ENCODE results near the gene ANKRD60. TPM values are rescaled to one million over a fixed set of nuclear protein-coding genes. Genes with fewer than 3 reads are reported as not detected.

ANKRD60 gene
- total RNA-seq, 1 donor from 2014 or later, result not detected

GRCh38 chr20:58175425-58175824 lies 53.0 kb downstream of the ANKRD60 start:
- peaks cover 10% of the 10 kb centered on the region for H3K4me1 ChIP-seq
- peak overlapping the region; percentile 84 for H3K27ac ChIP-seq
- no peaks in the 10 kb centered on the region for H3K27me3 ChIP-seq
- intact Hi-C loops (cut with DNase I), result no loop called here
- no peaks in the 10 kb centered on the region for H3K9me3 ChIP-seq
- DNase-seq (no peak), ATAC-seq (no peak)
- no peak overlapping the region for H3K4me3 ChIP-seq
- no peaks in the 10 kb centered on the region for H3K36me3 ChIP-seq
- peak; percentile 4 for TF ChIP-seq CTCF (IDR thresholded peaks at IDR 0.05)

- Histone ChIP-seq H3K4me1 (peaks cover 7% of the 10 kb centered on the region), H3K27ac (peak overlapping the region; percentile 84), H3K4me3 (peak overlapping the region; percentile 31), H3K36me3 (no peaks in the 10 kb centered on the region), H3K9me3 (no peaks in the 10 kb centered on the region), H3K27me3 (no peaks in the 10 kb centered on the region)
- intact Hi-C loops (cut with DNase I), result no loop called here
- ATAC-seq (no peak), DNase-seq (no peak)
- TF ChIP-seq CTCF (IDR thresholded peaks at IDR 0.05), result no peak
Observed at GRCh38 chr20:58174708-58175280, 53.7 kb downstream of the ANKRD60 start.

GRCh38 chr20:58173930-58174707 lies 54.3 kb downstream of the ANKRD60 start:
- peak overlapping the region; percentile 31 for H3K4me3 ChIP-seq
- intact Hi-C loops (cut with DNase I), result no loop called here
- ATAC-seq (no peak), DNase-seq (no peak)
- no peaks in the 10 kb centered on the region for H3K27me3 ChIP-seq
- TF ChIP-seq CTCF (IDR thresholded peaks at IDR 0.05), result no peak
- H3K4me1 ChIP-seq, result peaks cover 5% of the 10 kb centered on the region
- no peaks in the 10 kb centered on the region for H3K36me3 ChIP-seq
- H3K9me3 ChIP-seq, result no peaks in the 10 kb centered on the region
- H3K27ac ChIP-seq, result peak overlapping the region; percentile 84

GRCh38 chr20:58173091-58173490 lies 55.4 kb downstream of the ANKRD60 start:
- DNase-seq (no peak), ATAC-seq (no peak)
- H3K27me3 ChIP-seq, result no peaks in the 10 kb centered on the region
- intact Hi-C loops (cut with DNase I), result no loop called here
- no peak overlapping the region for H3K4me3 ChIP-seq
- no peaks in the 10 kb centered on the region for H3K9me3 ChIP-seq
- peaks cover 5% of the 10 kb centered on the region for H3K4me1 ChIP-seq
- no peaks in the 10 kb centered on the region for H3K36me3 ChIP-seq
- no peak for TF ChIP-seq CTCF (IDR thresholded peaks at IDR 0.05)
- H3K27ac ChIP-seq, result no peak overlapping the region

GRCh38 chr20:58171796-58172425 lies 56.5 kb downstream of the ANKRD60 start:
- Histone ChIP-seq H3K9me3 (no peaks in the 10 kb centered on the region), H3K36me3 (no peaks in the 10 kb centered on the region), H3K27me3 (no peaks in the 10 kb centered on the region), H3K4me3 (no peak overlapping the region), H3K4me1 (peaks cover 5% of the 10 kb centered on the region), H3K27ac (no peak overlapping the region)
- DNase-seq, result no peak
- intact Hi-C loops (cut with DNase I), result no loop called here
- no peak for ATAC-seq
- TF ChIP-seq CTCF (IDR thresholded peaks at IDR 0.05), result no peak

Measured in upper lobe of right lung (tissue), 1 donor.